ENCODE results near the gene MAPT.
A peak's percentile ranks its signal among the peaks of the same experiment; 100 is the strongest.

Gene MAPT

DNA sequence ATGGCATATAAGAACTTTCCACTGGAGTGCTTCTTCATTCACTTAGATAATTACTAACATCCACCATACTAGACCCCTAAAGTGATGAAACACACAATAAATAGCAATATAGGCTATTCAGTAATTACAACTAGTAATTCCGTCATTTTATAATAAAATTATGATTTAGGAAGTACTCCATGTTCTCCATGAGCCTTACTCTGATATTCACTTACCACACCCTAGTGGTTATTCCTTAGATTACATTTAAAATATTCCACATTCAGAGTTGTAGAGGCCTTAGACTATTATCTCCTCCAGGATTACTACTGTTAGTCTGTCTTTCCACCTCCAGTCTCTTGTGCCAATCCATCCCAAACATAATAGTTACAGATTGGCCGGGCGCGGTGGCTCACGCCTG is 167.1 kb downstream of the MAPT start:
- CTCF ChIA-PET = no interaction called here
- Mint-ChIP-seq H3K27ac (no peak overlapping the region), H3K36me3 (peaks cover 52% of the 10 kb centered on the region), H3K27me3 (no peaks in the 10 kb centered on the region), H3K4me3 (no peak overlapping the region), H3K9me3 (no peaks in the 10 kb centered on the region), H3K4me1 (peaks cover 6% of the 10 kb centered on the region)
- DNase-seq = no peak

DNA sequence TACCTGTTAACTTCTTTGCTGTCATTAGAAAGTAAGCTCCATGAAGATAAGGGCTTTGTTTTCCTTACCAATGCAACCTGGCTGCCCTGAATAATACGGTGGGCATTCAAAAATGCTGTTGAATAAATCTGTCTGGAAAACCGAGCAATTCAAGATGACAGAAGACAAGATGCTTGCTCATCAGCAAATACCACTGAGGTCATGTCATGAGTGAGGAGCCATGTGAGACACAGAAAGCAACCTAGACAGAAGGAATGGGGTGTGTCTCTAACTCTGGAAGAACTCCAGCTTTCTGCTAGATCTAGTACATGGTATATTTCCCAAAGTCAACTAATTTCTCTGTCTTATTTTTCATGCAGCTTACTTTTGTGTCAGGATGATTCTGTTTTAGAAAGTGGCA is 168.9 kb downstream of the MAPT start:
- Mint-ChIP-seq H3K4me1 (peaks cover 6% of the 10 kb centered on the region), H3K27me3 (no peaks in the 10 kb centered on the region), H3K36me3 (peaks cover 44% of the 10 kb centered on the region), H3K9me3 (no peaks in the 10 kb centered on the region), H3K4me3 (no peak overlapping the region), H3K27ac (no peak overlapping the region)
- CTCF ChIA-PET = no interaction called here
- DNase-seq = no peak

DNA sequence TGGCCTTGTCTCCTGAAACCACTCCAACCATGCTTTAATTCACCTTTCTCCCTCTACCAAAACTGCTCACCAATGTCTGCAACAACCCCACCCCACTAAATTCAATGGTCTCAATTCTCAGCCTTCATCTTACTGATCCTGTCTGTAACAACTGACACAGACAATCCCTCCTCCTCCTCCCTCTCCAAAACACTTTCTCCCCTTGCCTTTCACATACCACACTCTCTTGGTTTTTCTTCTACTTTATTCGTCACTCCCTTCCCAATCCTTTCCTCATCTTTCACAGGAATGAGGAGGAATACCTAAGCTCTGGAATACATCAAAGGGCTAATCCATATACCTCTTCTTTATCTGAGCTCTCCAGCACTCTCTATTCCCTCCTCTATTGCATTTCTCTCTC is 170.1 kb downstream of the MAPT start:
- Mint-ChIP-seq H3K4me3 (no peak overlapping the region), H3K27me3 (no peaks in the 10 kb centered on the region), H3K36me3 (peaks cover 34% of the 10 kb centered on the region), H3K9me3 (no peaks in the 10 kb centered on the region), H3K4me1 (peaks cover 5% of the 10 kb centered on the region), H3K27ac (peak overlapping the region; percentile 15)
- DNase-seq = no peak
- CTCF ChIA-PET = no interaction called here

DNA sequence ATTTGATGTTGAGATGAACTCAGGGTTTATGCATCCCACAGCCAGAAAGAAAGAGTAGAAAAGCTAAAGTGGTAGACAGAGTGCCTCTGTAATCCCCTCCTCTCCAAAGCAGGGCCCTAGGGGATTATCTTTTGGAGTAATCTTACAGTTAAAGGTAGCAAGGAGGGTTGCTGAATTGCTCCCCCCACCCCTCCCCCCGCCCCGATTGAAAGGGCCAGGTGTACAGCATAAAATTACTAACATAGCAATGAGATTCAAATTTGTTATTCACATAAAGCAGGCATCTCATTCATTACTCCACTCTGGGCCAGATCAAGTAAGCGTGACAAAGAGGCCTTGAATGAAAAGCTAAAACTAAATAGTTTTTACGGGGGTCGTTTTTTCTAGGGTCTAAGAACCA is 177.4 kb downstream of the MAPT start:
- DNase-seq = no peak
- Mint-ChIP-seq H3K4me1 (no peaks in the 10 kb centered on the region), H3K36me3 (peaks cover 16% of the 10 kb centered on the region), H3K4me3 (no peak overlapping the region), H3K27me3 (no peaks in the 10 kb centered on the region), H3K9me3 (no peaks in the 10 kb centered on the region), H3K27ac (no peak overlapping the region)
- CTCF ChIA-PET = no interaction called here

DNA sequence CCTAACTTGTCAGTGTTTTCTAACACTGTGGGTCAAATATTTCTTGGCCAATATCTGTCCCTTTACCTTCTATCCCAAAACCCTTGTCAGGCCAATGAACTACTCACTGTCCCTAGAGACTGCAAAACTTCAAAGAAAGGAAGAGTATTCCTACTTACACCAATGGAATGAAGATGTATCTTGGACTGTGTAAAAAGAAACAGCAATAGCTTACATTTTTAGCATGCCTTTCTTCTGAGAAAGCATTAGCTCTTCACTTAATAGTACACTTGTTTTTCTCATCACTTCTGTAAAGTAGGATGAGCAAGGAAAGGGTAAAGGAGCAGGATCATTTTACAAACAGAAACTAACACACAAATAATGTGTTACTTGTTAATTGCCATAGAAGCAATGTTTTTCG is 178.6 kb downstream of the MAPT start:
- Mint-ChIP-seq H3K9me3 (no peaks in the 10 kb centered on the region), H3K36me3 (peaks cover 21% of the 10 kb centered on the region), H3K4me3 (no peak overlapping the region), H3K4me1 (no peaks in the 10 kb centered on the region), H3K27me3 (no peaks in the 10 kb centered on the region), H3K27ac (no peak overlapping the region)
- CTCF ChIA-PET = interaction anchor here (1.5 kb wide), 1 partner anchor 18 kb away, joined by 3 read pairs; no protein-coding TSS in a partner anchor
- no peak for DNase-seq

DNA sequence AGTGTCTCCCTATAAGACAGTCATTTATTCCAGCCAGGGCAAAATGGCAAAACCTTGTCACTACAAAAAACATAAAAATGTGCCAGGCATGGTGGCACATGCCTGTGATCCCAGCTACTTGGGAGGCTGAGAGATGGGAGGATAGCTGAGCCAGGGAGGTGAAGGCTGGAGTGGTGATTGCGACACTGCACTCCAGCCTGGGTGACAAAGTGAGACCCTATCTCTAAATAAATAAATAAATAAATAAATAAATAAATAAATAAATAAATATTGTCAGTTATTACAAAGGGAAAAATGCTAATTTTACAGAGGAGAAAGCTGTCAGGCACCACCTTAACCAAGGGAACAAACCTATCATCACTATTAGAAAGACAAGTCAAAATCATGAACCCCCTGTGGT is 180.2 kb downstream of the MAPT start:
- DNase-seq = no peak
- no peaks in the 10 kb centered on the region for H3K9me3 Mint-ChIP-seq
- H3K4me3 Mint-ChIP-seq = no peak overlapping the region
- no peaks in the 10 kb centered on the region for H3K27me3 Mint-ChIP-seq
- H3K36me3 Mint-ChIP-seq = peaks cover 33% of the 10 kb centered on the region
- no peak overlapping the region for H3K27ac Mint-ChIP-seq
- no peaks in the 10 kb centered on the region for H3K4me1 Mint-ChIP-seq
- CTCF ChIA-PET = no interaction called here

Measured in activated naive CD4-positive, alpha-beta T cell treated with anti-CD3 and anti-CD28 coated beads, Interleukin-2, amount 10 ng/mL, durations not matched to agents 7 days and 5 days (primary cell).